Stomach (tissue), 9 donors: ENCODE measurements around the gene CDH26. TPM values are rescaled to one million over a fixed set of nuclear protein-coding genes. Genes with fewer than 3 reads are reported as not detected.

Experiments used
- DNase-seq, 2 donors: peaks; one replicate each; pipeline versions ENCODE4 v3.0.0 to v3.0.0-alpha.2; 2013 to 2019
- H3K27ac ChIP-seq, 5 donors: fragments of 200-600 bp in 4 of 5; sonication (generic) in 4 of 5; one replicate each; pipeline ENCODE4 v1.5.1; 2013 to 2019; ENCODE audit warnings: mild to moderate bottlenecking in 1 of 5, moderate library complexity in 1 of 5
- H3K27me3 ChIP-seq, 3 donors: fragments of 200-600 bp; sonication (generic); one replicate each; pipeline ENCODE4 v1.5.1; 2017 to 2019; ENCODE audit warnings: mixed run types in 1 of 3
- H3K36me3 ChIP-seq, 4 donors: fragments of 200-600 bp; sonication (generic); 1 replicate in 3 of 4; 2 replicates in 1 of 4; pipeline ENCODE4 v1.5.1; 2016 to 2019
- H3K4me1 ChIP-seq, 4 donors: fragments of 200-600 bp; sonication (generic); one replicate each; pipeline ENCODE4 v1.5.1; 2016 to 2019
- H3K4me3 ChIP-seq, 4 donors: fragments of 200-600 bp; sonication (generic) in 3 of 4; one replicate each; pipeline ENCODE4 v1.5.1; 2016 to 2019; ENCODE audit warnings: mild to moderate bottlenecking in 1 of 4
- H3K9me3 ChIP-seq, 4 donors: fragments of 200-600 bp; sonication (generic); one replicate each; pipeline ENCODE4 v1.5.1; 2016 to 2019
- EP300 ChIP-seq: sonication (generic); formaldehyde crosslinking; IDR thresholded peaks from one replicate; pipeline ENCODE4 v1.6.1; 2017; ENCODE audit warnings: antibody characterized with exemption
- POLR2A ChIP-seq, 4 donors: fragments of 450-650 bp; IDR thresholded peaks; one replicate each; pipeline ENCODE4 v1.6.1; 2016; ENCODE audit warnings: antibody characterized with exemption in 4 of 4, control low read depth in 2 of 4, mild to moderate bottlenecking in 1 of 4, moderate library complexity in 1 of 4
- POLR2AphosphoS5 ChIP-seq, 3 donors: sonication (generic); formaldehyde crosslinking; IDR thresholded peaks; one replicate each; pipeline ENCODE4 v1.6.1; 2016; ENCODE audit warnings: antibody characterized with exemption in 3 of 3
- WGBS, 5 donors: extraction: QIAGEN DNeasy Blood & Tissue Kit in 3 of 5; methylation state at CpG; one replicate each; pipeline versions ENCODE4 v1.1.5 to v1.1.7; 2013 to 2018; 5-methylcytosine and 5-hydroxymethylcytosine counted together
- intact Hi-C: fragments of 100-400 bp; cut with DNase I; formaldehyde crosslinking; loops from one replicate; pipeline ENCODE4 v1.15.1; 2023; ENCODE audit warnings: low total_unique reads
- polyA plus RNA-seq, 3 donors: library from polyadenylated mRNA; stranded (reverse); fragments of 200-250 nt; gene quantifications; one replicate each; pipeline ENCODE4 v1.2.3, GENCODE V29; 2013
- total RNA-seq, 5 donors: library from RNA; depleted of rRNA; stranded (reverse); fragments of >200 nt; gene quantifications; one replicate each; pipeline versions ENCODE4 v1.1.0 to v1.2.3, GENCODE V29; 2014 to 2016
- TF ChIP-seq, protein P1 (sequence below), 7 experiments: fragments of 450-650 bp in 4 of 7; fragments of 200-600 bp in 3 of 7; sonication (generic) in 3 of 7; IDR thresholded peaks; one replicate each; pipeline ENCODE4 v1.5.1; 2016 to 2019; ENCODE audit warnings: antibody characterized with exemption in 7 of 7, control low read depth in 2 of 7, mild to moderate bottlenecking in 1 of 7
- donor health status: healthy with polysubstance abuse.
- donor health status: Bipolar disorder and iron deficiency.
- donor health status: healthy.

Gene CDH26
- total and polyA plus RNA-seq, 8 donors: 0.25 to 116 (median 5.8) TPM; not detected in 1

DNA sequence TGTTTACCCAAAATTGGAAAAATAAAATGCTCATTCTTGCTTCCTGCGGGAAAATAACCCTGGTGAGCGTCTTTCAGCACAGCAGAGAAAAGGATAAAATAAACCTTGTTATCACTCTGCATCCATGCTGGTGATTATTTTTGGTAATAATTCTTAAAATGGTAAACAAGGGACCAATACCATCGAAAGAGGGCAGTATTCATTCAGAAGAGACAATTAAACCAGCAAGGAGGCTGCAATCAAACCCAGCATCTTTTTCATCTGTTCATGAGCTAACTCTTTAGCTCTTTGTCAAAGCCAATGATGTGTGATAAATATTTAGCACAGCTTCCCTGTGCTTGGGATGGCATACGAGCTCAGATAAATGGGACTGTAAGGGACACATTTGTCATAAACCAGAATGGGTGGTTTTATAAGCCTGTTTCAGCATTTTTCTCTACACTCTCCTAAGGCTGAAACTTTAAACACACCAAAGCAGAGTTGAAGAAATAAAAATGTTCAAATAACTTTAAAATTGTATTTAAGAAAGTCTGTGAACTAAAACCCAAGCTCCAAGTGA lies 34.4 kb downstream of the CDH26 start:
- H3K4me3 ChIP-seq: no peak overlapping the region
- peaks cover 0 to 7% (median 0%) of the 10 kb centered on the region in 3 donors for H3K27me3 ChIP-seq
- TF ChIP-seq, protein P1, sequence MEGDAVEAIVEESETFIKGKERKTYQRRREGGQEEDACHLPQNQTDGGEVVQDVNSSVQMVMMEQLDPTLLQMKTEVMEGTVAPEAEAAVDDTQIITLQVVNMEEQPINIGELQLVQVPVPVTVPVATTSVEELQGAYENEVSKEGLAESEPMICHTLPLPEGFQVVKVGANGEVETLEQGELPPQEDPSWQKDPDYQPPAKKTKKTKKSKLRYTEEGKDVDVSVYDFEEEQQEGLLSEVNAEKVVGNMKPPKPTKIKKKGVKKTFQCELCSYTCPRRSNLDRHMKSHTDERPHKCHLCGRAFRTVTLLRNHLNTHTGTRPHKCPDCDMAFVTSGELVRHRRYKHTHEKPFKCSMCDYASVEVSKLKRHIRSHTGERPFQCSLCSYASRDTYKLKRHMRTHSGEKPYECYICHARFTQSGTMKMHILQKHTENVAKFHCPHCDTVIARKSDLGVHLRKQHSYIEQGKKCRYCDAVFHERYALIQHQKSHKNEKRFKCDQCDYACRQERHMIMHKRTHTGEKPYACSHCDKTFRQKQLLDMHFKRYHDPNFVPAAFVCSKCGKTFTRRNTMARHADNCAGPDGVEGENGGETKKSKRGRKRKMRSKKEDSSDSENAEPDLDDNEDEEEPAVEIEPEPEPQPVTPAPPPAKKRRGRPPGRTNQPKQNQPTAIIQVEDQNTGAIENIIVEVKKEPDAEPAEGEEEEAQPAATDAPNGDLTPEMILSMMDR (IDR thresholded peaks at IDR 0.05): no peak
- no peak for TF ChIP-seq POLR2A (IDR thresholded peaks at IDR 0.05)
- TF ChIP-seq POLR2AphosphoS5 (IDR thresholded peaks at IDR 0.05): no peak
- no peak for TF ChIP-seq EP300
- 51 to 69% (median 58%) methylated on average over 4 of the region's 4 CpGs for WGBS, 5 donors
- H3K4me1 ChIP-seq: peaks cover 6 to 32% (median 16%) of the 10 kb centered on the region in 4 donors
- H3K27ac ChIP-seq: no peak overlapping the region
- intact Hi-C loops: no loop called here
- H3K9me3 ChIP-seq: no peaks in the 10 kb centered on the region
- no peaks in the 10 kb centered on the region for H3K36me3 ChIP-seq
- DNase-seq: no peak

DNA sequence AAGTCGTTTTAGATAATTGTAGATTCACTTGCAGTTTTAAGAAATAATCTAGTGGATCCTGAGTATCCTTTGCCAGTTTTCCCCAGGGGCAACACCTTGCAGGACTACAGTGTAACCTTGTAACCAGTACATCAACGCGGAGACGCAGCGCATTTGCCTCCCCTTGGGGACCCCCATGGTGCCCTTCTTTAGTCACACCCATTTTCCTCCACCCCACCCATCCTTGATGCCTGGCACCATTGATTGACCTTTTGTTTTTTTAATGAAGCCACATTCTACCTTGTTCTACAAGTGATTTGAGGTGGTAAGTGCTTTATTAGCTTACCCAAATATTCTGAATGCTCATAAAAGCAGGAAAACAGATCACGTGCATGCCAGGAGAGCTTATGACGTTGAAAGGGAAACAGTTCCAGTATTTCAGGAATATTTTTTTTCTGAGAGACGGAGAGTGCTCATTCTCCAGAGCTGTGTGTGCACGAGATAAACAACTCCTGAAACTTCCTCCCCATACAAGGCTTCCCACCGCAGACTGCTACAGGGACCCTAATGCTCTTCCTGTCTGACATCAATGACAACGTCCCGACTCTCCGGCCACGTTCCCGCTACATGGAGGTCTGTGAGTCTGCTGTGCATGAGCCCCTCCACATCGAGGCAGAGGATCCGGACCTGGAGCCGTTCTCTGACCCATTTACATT lies 35.7 kb downstream of the CDH26 start:
- Histone ChIP-seq H3K36me3 (no peaks in the 10 kb centered on the region), H3K27ac (peak overlapping the region in 1 of 5 donors; percentile 3), H3K4me3 (no peak overlapping the region), H3K27me3 (peaks cover 0 to 7% (median 0%) of the 10 kb centered on the region in 3 donors), H3K9me3 (no peaks in the 10 kb centered on the region), H3K4me1 (peaks cover 6 to 24% (median 13%) of the 10 kb centered on the region in 4 donors)
- peak in 1 of 2 donors; percentile 40 for DNase-seq
- WGBS, 5 donors: 35 to 48% (median 46%) methylated on average over 18 of the region's 18 CpGs
- TF ChIP-seq POLR2AphosphoS5 (IDR thresholded peaks at IDR 0.05) (no peak), POLR2A (IDR thresholded peaks at IDR 0.05) (no peak), EP300 (no peak)
- TF ChIP-seq, protein P1 (IDR thresholded peaks at IDR 0.05): no peak
- intact Hi-C loops: no loop called here

DNA sequence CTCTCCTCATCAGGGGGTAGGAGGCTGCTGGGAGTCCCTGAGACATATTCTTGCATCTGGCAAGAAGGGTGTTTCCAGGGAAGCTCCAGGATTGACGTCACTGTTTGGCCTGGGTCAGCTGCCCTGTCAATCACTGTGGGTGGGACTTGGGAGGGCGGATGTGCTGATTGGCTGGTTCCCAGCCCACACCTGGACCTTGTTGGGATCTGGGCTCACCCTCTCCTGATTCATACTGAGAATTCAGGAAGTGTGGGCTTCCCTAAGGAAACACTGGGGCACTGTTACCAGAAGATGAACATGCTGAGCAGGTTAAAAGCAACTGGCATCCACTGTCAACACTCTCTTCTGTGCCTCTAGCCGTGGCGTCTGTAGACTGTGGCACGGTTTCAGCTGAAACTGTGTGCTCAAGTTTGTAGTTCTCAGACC lies 36.5 kb downstream of the CDH26 start:
- intact Hi-C loops: no loop called here
- Histone ChIP-seq H3K27me3 (peaks cover 0 to 7% (median 0%) of the 10 kb centered on the region in 3 donors), H3K36me3 (peaks cover 0 to 3% (median 0%) of the 10 kb centered on the region in 4 donors), H3K9me3 (no peaks in the 10 kb centered on the region), H3K27ac (peak overlapping the region in 1 of 5 donors; percentile 3), H3K4me1 (peaks cover 6 to 24% (median 13%) of the 10 kb centered on the region in 4 donors), H3K4me3 (no peak overlapping the region)
- TF ChIP-seq POLR2AphosphoS5 (IDR thresholded peaks at IDR 0.05) (no peak), EP300 (no peak), POLR2A (IDR thresholded peaks at IDR 0.05) (no peak)
- TF ChIP-seq, protein P1 (IDR thresholded peaks at IDR 0.05): no peak
- WGBS, 5 donors: 23 to 48% (median 28%) methylated on average over 4 to 5 of the region's 5 CpGs
- DNase-seq: peak; percentile 48 to 77

DNA sequence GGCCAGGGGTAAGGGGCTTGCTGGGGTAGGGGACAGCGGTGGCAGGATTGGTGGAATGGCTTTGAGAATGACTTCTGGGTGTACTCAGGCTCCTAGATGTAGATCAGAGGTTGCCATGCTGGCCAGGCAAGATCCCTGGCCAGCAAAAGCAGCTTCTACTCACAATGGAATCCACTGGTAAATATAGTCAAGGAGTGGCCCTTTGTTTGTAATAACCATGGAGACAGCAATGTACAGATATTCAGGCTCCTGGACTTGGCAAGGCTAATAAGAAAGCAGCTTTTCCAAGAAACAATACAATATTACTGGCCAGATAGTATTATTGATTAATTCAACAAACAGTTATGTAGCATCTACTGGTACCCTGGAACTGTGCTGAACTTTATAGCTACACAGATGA lies 37.9 kb downstream of the CDH26 start:
- peaks cover 0 to 5% (median 0%) of the 10 kb centered on the region in 4 donors for H3K36me3 ChIP-seq
- H3K9me3 ChIP-seq: no peaks in the 10 kb centered on the region
- DNase-seq: peak in 1 of 2 donors; percentile 81
- intact Hi-C loops: no loop called here
- H3K27me3 ChIP-seq: peaks cover 0 to 7% (median 0%) of the 10 kb centered on the region in 3 donors
- 34 to 72% (median 50%) methylated on average over 1 of the region's 1 CpG for WGBS, 5 donors
- no peak overlapping the region for H3K27ac ChIP-seq
- TF ChIP-seq POLR2A (IDR thresholded peaks at IDR 0.05): no peak
- TF ChIP-seq POLR2AphosphoS5 (IDR thresholded peaks at IDR 0.05): no peak
- TF ChIP-seq, protein P1 (IDR thresholded peaks at IDR 0.05): no peak
- no peak for TF ChIP-seq EP300
- H3K4me1 ChIP-seq: peaks cover 6 to 24% (median 13%) of the 10 kb centered on the region in 4 donors
- no peak overlapping the region for H3K4me3 ChIP-seq
